SK-N-SH treated with all-trans-retinoic acid at 6 μM for 48 hours (cell line): Measurements from ENCODE around the gene PLXNA3.

ENCODE experiments used
- ATAC-seq: fragments of 200-7000 bp; cut with Tn5 transposase; 3 replicates; pipeline ENCODE4 v1.9.1; 2020; ENCODE audit warnings: mild to moderate bottlenecking, moderate library complexity
- ARNTL ChIP-seq: fragments of 450-650 bp; formaldehyde crosslinking; IDR thresholded peaks from 2 replicates; pipeline ENCODE4 v1.5.0; 2020; ENCODE audit warnings: low read depth, mild to moderate bottlenecking, moderate library complexity, borderline replicate concordance
- BACH2 ChIP-seq: fragments of 250-450 bp; sonication (Bioruptor Pico); IDR thresholded peaks from 2 replicates; pipeline ENCODE4 v1.9.0; 2021; ENCODE audit warnings: mild to moderate bottlenecking, borderline replicate concordance
- CSDC2 ChIP-seq: fragments of 250-450 bp; sonication (Bioruptor Pico); IDR thresholded peaks from 2 replicates; pipeline ENCODE4 v1.5.0; 2020; ENCODE audit warnings: mild to moderate bottlenecking, moderate library complexity
- ESRRG ChIP-seq: fragments of 250-450 bp; sonication (Bioruptor Pico); IDR thresholded peaks from 2 replicates; pipeline ENCODE4 v1.6.1; 2021; ENCODE audit warnings: mild to moderate bottlenecking
- GLIS3 ChIP-seq: fragments of 250-450 bp; sonication (Bioruptor Pico); IDR thresholded peaks from 2 replicates; pipeline ENCODE4 v1.5.0; 2020; ENCODE audit warnings: mild to moderate bottlenecking, moderate library complexity
- ISL1 ChIP-seq: fragments of 250-450 bp; sonication (Bioruptor Pico); IDR thresholded peaks from 2 replicates; pipeline ENCODE4 v2.1.2; 2022; ENCODE audit warnings: mild to moderate bottlenecking, moderate library complexity
- OSR1 ChIP-seq: fragments of 250-450 bp; sonication (Bioruptor Pico); IDR thresholded peaks from 2 replicates; pipeline ENCODE4 v1.8.0; 2022; ENCODE audit warnings: moderate library complexity, mild to moderate bottlenecking, inconsistent platforms
- PPARA ChIP-seq: fragments of 250-450 bp; sonication (Bioruptor Pico); IDR thresholded peaks from 2 replicates; pipeline ENCODE4 v1.5.0; 2020; ENCODE audit warnings: mild to moderate bottlenecking, borderline replicate concordance
- RARB ChIP-seq: fragments of 250-450 bp; sonication (Bioruptor Pico); IDR thresholded peaks from 2 replicates; pipeline ENCODE4 v1.8.0; 2021; ENCODE audit warnings: mild to moderate bottlenecking, moderate library complexity
- SNAI2 ChIP-seq: fragments of 250-450 bp; sonication (Bioruptor Pico); IDR thresholded peaks from 2 replicates; pipeline ENCODE4 v1.5.0; 2020; ENCODE audit warnings: mild to moderate bottlenecking, moderate library complexity
- TCF4 ChIP-seq: fragments of 250-450 bp; sonication (Bioruptor Pico); IDR thresholded peaks from 2 replicates; pipeline ENCODE4 v1.8.0; 2021; ENCODE audit warnings: mild to moderate bottlenecking, moderate library complexity, borderline replicate concordance
- TOX ChIP-seq: fragments of 250-450 bp; sonication (Bioruptor Pico); IDR thresholded peaks from 2 replicates; pipeline ENCODE4 v1.8.0; 2021; ENCODE audit warnings: mild to moderate bottlenecking, moderate library complexity, borderline replicate concordance
- ZC3H10 ChIP-seq: fragments of 250-450 bp; sonication (Bioruptor Pico); IDR thresholded peaks from 2 replicates; pipeline ENCODE4 v1.5.1; 2021; ENCODE audit warnings: mild to moderate bottlenecking, moderate library complexity
- ZFP3 ChIP-seq: fragments of 250-450 bp; sonication (Bioruptor Pico); IDR thresholded peaks from 2 replicates; pipeline ENCODE4 v1.5.0; 2020; ENCODE audit warnings: mild to moderate bottlenecking, moderate library complexity
- ZFP30 ChIP-seq: fragments of 450-650 bp; formaldehyde crosslinking; IDR thresholded peaks from 2 replicates; pipeline ENCODE4 v1.5.0; 2022; ENCODE audit warnings: mild to moderate bottlenecking, moderate library complexity
- ZNF565 ChIP-seq: fragments of 450-650 bp; formaldehyde crosslinking; conservative IDR thresholded peaks from 2 replicates; pipeline ENCODE4 v1.5.0; 2020; ENCODE audit warnings: low read depth, mild to moderate bottlenecking, moderate library complexity
- ZNF70 ChIP-seq: fragments of 450-650 bp; formaldehyde crosslinking; IDR thresholded peaks from 2 replicates; pipeline ENCODE4 v1.5.0; 2020; ENCODE audit warnings: mild to moderate bottlenecking, moderate library complexity
- TF ChIP-seq, protein P1 (sequence below): fragments of 250-450 bp; sonication (Bioruptor Pico); IDR thresholded peaks from 2 replicates; pipeline ENCODE4 v1.5.1; 2021; ENCODE audit warnings: mild to moderate bottlenecking, moderate library complexity
- TF ChIP-seq, protein P2 (sequence below): fragments of 250-450 bp; sonication (Bioruptor Pico); IDR thresholded peaks from 2 replicates; pipeline ENCODE4 v1.8.0; 2020; ENCODE audit warnings: mild to moderate bottlenecking, moderate library complexity, borderline replicate concordance
- TF ChIP-seq, protein P3 (sequence below): fragments of 250-450 bp; sonication (Bioruptor Pico); IDR thresholded peaks from 2 replicates; pipeline ENCODE4 v1.5.1; 2020; ENCODE audit warnings: low read depth, mild to moderate bottlenecking, moderate library complexity
- TF ChIP-seq, protein P4 (sequence below): fragments of 250-450 bp; sonication (Bioruptor Pico); IDR thresholded peaks from 2 replicates; pipeline ENCODE4 v1.5.0; 2020; ENCODE audit warnings: mild to moderate bottlenecking, moderate library complexity

The PLXNA3 gene

DNA sequence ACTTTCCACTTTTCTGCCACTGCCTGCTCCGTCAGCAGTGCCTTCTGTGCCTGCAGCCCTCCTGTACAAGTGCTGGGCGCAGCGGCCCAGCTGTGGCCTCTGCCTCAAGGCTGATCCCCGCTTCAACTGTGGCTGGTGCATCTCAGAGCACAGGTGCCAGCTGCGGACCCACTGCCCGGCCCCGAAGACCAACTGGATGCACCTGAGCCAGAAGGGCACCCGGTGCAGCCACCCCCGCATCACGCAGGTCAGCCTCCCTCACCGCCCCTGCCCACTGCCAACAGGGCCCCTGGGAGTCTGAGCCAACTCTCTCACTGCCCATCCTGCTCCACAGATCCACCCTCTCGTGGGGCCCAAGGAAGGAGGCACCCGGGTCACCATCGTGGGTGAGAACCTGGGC, 7.5 kb downstream of the PLXNA3 start (continued):
- TF ChIP-seq TOX (CRISPR knock-in tag) (no peak), ESRRG (CRISPR knock-in tag) (no peak), CSDC2 (no peak), ZFP3 (CRISPR knock-in tag) (no peak), BACH2 (CRISPR knock-in tag) (no peak), RARB (CRISPR knock-in tag) (no peak), ZFP30 (CRISPR knock-in tag) (no peak), TCF4 (CRISPR knock-in tag) (no peak), ARNTL (no peak)

DNA sequence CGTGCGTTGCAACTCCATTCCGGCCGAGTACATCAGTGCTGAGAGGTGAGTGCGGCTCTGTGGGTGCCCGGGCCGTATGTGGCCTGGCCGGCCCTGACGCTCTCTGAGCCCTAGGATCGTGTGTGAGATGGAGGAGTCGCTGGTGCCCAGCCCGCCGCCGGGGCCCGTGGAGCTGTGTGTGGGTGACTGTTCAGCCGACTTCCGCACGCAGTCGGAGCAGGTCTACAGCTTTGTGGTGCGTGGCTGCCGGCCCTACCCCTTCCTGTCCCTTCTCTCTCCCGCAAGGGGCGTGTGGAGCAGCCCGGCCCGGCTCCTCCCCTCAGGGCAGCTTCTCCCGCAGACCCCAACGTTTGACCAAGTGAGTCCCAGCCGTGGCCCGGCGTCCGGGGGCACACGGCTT, 8.0 kb downstream of the PLXNA3 start:
- TF ChIP-seq ZFP3 (CRISPR knock-in tag) = no peak
- TF ChIP-seq, protein P1, sequence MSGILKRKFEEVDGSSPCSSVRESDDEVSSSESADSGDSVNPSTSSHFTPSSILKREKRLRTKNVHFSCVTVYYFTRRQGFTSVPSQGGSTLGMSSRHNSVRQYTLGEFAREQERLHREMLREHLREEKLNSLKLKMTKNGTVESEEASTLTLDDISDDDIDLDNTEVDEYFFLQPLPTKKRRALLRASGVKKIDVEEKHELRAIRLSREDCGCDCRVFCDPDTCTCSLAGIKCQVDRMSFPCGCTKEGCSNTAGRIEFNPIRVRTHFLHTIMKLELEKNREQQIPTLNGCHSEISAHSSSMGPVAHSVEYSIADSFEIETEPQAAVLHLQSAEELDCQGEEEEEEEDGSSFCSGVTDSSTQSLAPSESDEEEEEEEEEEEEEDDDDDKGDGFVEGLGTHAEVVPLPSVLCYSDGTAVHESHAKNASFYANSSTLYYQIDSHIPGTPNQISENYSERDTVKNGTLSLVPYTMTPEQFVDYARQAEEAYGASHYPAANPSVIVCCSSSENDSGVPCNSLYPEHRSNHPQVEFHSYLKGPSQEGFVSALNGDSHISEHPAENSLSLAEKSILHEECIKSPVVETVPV (CRISPR knock-in tag) = no peak
- no peak for ATAC-seq

DNA sequence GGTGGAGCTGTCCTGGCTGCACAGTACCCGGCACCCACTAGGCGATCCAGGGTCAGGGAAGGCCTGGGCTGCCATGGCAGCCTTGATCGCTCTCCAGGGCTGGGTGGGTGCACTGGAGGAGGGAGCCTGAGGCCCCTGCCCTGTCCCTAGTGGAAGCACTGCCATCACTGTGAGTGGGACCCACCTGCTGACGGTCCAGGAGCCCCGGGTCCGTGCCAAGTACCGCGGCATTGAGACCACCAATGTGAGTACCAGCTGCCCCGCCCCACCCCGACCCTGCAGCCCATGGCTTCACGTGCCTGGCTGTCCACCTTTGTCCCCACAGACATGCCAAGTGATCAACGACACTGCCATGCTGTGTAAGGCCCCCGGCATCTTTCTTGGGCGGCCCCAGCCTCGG, 8.8 kb downstream of the PLXNA3 start:
- TF ChIP-seq OSR1 (no peak), ZC3H10 (no peak), ISL1 (CRISPR knock-in tag) (no peak), BACH2 (CRISPR knock-in tag) (no peak), ESRRG (CRISPR knock-in tag) (no peak), TCF4 (CRISPR knock-in tag) (no peak), ZNF565 (CRISPR knock-in tag) (no peak), ARNTL (no peak), CSDC2 (no peak), ZFP3 (CRISPR knock-in tag) (no peak), GLIS3 (CRISPR knock-in tag) (no peak), ZFP30 (CRISPR knock-in tag) (no peak), PPARA (no peak), RARB (CRISPR knock-in tag) (no peak), SNAI2 (CRISPR knock-in tag) (no peak), ZNF70 (CRISPR knock-in tag) (no peak)
- TF ChIP-seq, protein P2, sequence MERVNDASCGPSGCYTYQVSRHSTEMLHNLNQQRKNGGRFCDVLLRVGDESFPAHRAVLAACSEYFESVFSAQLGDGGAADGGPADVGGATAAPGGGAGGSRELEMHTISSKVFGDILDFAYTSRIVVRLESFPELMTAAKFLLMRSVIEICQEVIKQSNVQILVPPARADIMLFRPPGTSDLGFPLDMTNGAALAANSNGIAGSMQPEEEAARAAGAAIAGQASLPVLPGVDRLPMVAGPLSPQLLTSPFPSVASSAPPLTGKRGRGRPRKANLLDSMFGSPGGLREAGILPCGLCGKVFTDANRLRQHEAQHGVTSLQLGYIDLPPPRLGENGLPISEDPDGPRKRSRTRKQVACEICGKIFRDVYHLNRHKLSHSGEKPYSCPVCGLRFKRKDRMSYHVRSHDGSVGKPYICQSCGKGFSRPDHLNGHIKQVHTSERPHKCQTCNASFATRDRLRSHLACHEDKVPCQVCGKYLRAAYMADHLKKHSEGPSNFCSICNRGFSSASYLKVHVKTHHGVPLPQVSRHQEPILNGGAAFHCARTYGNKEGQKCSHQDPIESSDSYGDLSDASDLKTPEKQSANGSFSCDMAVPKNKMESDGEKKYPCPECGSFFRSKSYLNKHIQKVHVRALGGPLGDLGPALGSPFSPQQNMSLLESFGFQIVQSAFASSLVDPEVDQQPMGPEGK (CRISPR knock-in tag) = no peak
- TF ChIP-seq, protein P3, sequence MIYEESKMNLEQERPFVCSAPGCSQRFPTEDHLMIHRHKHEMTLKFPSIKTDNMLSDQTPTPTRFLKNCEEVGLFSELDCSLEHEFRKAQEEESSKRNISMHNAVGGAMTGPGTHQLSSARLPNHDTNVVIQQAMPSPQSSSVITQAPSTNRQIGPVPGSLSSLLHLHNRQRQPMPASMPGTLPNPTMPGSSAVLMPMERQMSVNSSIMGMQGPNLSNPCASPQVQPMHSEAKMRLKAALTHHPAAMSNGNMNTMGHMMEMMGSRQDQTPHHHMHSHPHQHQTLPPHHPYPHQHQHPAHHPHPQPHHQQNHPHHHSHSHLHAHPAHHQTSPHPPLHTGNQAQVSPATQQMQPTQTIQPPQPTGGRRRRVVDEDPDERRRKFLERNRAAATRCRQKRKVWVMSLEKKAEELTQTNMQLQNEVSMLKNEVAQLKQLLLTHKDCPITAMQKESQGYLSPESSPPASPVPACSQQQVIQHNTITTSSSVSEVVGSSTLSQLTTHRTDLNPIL (CRISPR knock-in tag) = no peak
- TF ChIP-seq, protein P4, sequence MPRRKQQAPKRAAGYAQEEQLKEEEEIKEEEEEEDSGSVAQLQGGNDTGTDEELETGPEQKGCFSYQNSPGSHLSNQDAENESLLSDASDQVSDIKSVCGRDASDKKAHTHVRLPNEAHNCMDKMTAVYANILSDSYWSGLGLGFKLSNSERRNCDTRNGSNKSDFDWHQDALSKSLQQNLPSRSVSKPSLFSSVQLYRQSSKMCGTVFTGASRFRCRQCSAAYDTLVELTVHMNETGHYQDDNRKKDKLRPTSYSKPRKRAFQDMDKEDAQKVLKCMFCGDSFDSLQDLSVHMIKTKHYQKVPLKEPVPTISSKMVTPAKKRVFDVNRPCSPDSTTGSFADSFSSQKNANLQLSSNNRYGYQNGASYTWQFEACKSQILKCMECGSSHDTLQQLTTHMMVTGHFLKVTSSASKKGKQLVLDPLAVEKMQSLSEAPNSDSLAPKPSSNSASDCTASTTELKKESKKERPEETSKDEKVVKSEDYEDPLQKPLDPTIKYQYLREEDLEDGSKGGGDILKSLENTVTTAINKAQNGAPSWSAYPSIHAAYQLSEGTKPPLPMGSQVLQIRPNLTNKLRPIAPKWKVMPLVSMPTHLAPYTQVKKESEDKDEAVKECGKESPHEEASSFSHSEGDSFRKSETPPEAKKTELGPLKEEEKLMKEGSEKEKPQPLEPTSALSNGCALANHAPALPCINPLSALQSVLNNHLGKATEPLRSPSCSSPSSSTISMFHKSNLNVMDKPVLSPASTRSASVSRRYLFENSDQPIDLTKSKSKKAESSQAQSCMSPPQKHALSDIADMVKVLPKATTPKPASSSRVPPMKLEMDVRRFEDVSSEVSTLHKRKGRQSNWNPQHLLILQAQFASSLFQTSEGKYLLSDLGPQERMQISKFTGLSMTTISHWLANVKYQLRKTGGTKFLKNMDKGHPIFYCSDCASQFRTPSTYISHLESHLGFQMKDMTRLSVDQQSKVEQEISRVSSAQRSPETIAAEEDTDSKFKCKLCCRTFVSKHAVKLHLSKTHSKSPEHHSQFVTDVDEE = no peak
- TF ChIP-seq, protein P1 (CRISPR knock-in tag) = no peak
- no peak for ATAC-seq

DNA sequence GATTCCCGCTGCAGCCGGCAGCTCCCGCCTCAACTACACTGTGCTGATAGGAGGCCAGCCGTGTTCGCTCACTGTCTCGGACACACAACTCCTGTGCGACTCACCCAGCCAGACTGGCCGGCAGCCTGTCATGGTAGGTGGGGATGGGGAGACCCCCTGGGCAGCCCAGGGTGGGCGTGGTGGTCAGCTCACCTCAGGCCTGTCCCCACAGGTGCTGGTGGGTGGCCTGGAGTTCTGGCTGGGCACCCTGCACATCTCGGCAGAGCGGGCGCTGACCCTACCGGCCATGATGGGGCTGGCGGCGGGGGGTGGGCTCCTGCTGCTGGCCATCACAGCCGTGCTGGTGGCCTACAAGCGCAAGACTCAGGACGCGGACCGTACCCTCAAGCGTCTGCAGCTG, 9.5 kb downstream of the PLXNA3 start:
- no peak for ATAC-seq
- TF ChIP-seq ZNF70 (CRISPR knock-in tag) (no peak), ESRRG (CRISPR knock-in tag) (no peak), ZC3H10 (no peak), TCF4 (CRISPR knock-in tag) (no peak), CSDC2 (no peak), ZFP3 (CRISPR knock-in tag) (no peak), ARNTL (no peak), GLIS3 (CRISPR knock-in tag) (no peak), TOX (CRISPR knock-in tag) (no peak)
- TF ChIP-seq, protein P2 (CRISPR knock-in tag) = no peak
- TF ChIP-seq, protein P3 (CRISPR knock-in tag) = no peak
